Endothelial cell of umbilical vein (primary cell): Measurements from ENCODE around the gene SFSWAP. TPM values are rescaled to one million over a fixed set of nuclear protein-coding genes. Genes with fewer than 3 reads are reported as not detected.

Source experiments
- BruUV-seq: library from RNA; stranded (reverse); fragments of 400-500 nt; replicated peaks from 2 replicates; lab custom pipeline; 2021; lab: Mats Ljungman, UMichigan
- CTCF ChIA-PET: fragments of 300-600, 350-600 bp; sonication (Branson Sonifier 250); formaldehyde crosslinking; loops from one replicate; lab custom pipeline; 2021; ENCODE audit warnings: antibody characterized with exemption, inconsistent platforms; lab: Charles Lee
- POLR2A ChIA-PET: fragments of 300-600, 350-600 bp; sonication (Branson Sonifier 250); formaldehyde crosslinking; loops from one replicate; lab custom pipeline; 2021; ENCODE audit warnings: antibody characterized with exemption, inconsistent platforms; lab: Charles Lee
- DNase-seq: peaks from one replicate; pipeline ENCODE4 v3.0.0-alpha.2; 2011; ENCODE audit warnings: low read depth, low spot score
- FAIRE-seq: peaks from 2 replicates; lab custom pipeline; 2011; peaks lifted over from hg19 to GRCh38; lab: Jason Lieb, UNC
- H2AFZ ChIP-seq: 2 replicates; pipeline ENCODE4 v1.6.0; 2012; ENCODE audit warnings: low read depth, low read length, control low read depth, inconsistent platforms
- H3K27ac ChIP-seq: 2 replicates; pipeline ENCODE4 v1.5.1; 2011; ENCODE audit warnings: low read depth, mild to moderate bottlenecking, control low read depth, low read length, moderate library complexity; ENCODE audit not compliant: insufficient read depth
- H3K27me3 ChIP-seq, 2 experiments: 2 replicates each; pipeline versions ENCODE4 v1.6.0 to v1.6.1; 2011; ENCODE audit warnings: low read length in 2 of 2, mixed read lengths in 1 of 2; ENCODE audit not compliant: control insufficient read depth in 2 of 2, insufficient read depth in 2 of 2
- H3K36me3 ChIP-seq, 2 experiments: 2 replicates in 1 of 2; 3 replicates in 1 of 2; pipeline ENCODE4 v1.5.1; 2011; ENCODE audit warnings: low read length in 2 of 2, mild to moderate bottlenecking in 1 of 2, moderate library complexity in 1 of 2; ENCODE audit not compliant: control insufficient read depth in 2 of 2, insufficient read depth in 2 of 2; ENCODE audit errors: extremely low read depth in 1 of 2
- H3K4me1 ChIP-seq: 3 replicates; pipeline ENCODE4 v1.5.1; 2011; ENCODE audit warnings: mild to moderate bottlenecking, low read length; ENCODE audit not compliant: control insufficient read depth, insufficient read depth; ENCODE audit errors: extremely low read depth
- H3K4me2 ChIP-seq: 2 replicates; pipeline ENCODE4 v1.6.1; 2011; ENCODE audit warnings: low read length, control low read depth, mixed read lengths; ENCODE audit not compliant: insufficient read depth
- H3K4me3 ChIP-seq, 3 experiments: fragments of 200-600 bp in 1 of 3; sonication (generic), shearing (Covaris generic) in 1 of 3; replicated peaks in 1 of 3; 2 replicates each; pipeline ENCODE4 v1.5.1; 2011 to 2016; ENCODE audit warnings: control low read depth in 3 of 3, low read length in 3 of 3, mild to moderate bottlenecking in 2 of 3, inconsistent platforms in 1 of 3, low read depth in 1 of 3, moderate library complexity in 1 of 3; ENCODE audit not compliant: insufficient read depth in 1 of 3
- H3K79me2 ChIP-seq: 2 replicates; pipeline ENCODE4 v1.6.0; 2012; ENCODE audit warnings: low read length, inconsistent platforms; ENCODE audit not compliant: control insufficient read depth, insufficient read depth
- H3K9ac ChIP-seq: replicated peaks from 2 replicates; pipeline ENCODE3; 2011; ENCODE audit warnings: low read length, control low read depth; ENCODE audit not compliant: insufficient read depth; ENCODE audit errors: extremely low read depth
- H3K9me1 ChIP-seq: replicated peaks from 3 replicates; pipeline ENCODE4 v1.6.0; 2011; ENCODE audit warnings: mild to moderate bottlenecking, low read length; ENCODE audit not compliant: control insufficient read depth, insufficient read depth; ENCODE audit errors: extremely low read depth
- H3K9me3 ChIP-seq: replicated peaks from 2 replicates; pipeline ENCODE4 v1.5.1; 2012; ENCODE audit warnings: low read length, inconsistent platforms; ENCODE audit not compliant: control insufficient read depth, insufficient read depth
- H4K20me1 ChIP-seq: replicated peaks from 2 replicates; pipeline ENCODE3; 2011; ENCODE audit warnings: mild to moderate bottlenecking, low read length; ENCODE audit not compliant: control insufficient read depth, insufficient read depth; ENCODE audit errors: extremely low read depth
- CTCF ChIP-seq, 2 donors: IDR thresholded peaks; 1 replicate in 1 of 2; 2 replicates in 1 of 2; pipeline ENCODE4 v1.5.1; 2011; ENCODE audit warnings: low read length in 2 of 2, mild to moderate bottlenecking in 2 of 2, moderate library complexity in 2 of 2, control low read depth in 1 of 2, inconsistent platforms in 1 of 2, low read depth in 1 of 2; ENCODE audit not compliant: insufficient read depth in 1 of 2; ENCODE audit errors: extremely low read depth in 1 of 2
- EZH2 ChIP-seq: IDR thresholded peaks from 2 replicates; pipeline ENCODE4 v1.6.1; 2012; ENCODE audit warnings: borderline replicate concordance, low read depth, mild to moderate bottlenecking, moderate library complexity, low read length, inconsistent platforms; ENCODE audit not compliant: severe bottlenecking
- FOS ChIP-seq: IDR thresholded peaks from 2 replicates; pipeline ENCODE4 v1.6.1; 2011; ENCODE audit warnings: mild to moderate bottlenecking, low read length, moderate library complexity, borderline replicate concordance; ENCODE audit not compliant: insufficient read depth
- GATA2 ChIP-seq: IDR thresholded peaks from 2 replicates; pipeline ENCODE4 v1.7.0; 2011; ENCODE audit warnings: low read depth, mild to moderate bottlenecking, moderate library complexity, mixed read lengths, low read length; ENCODE audit not compliant: insufficient read length, insufficient read depth
- JUN ChIP-seq: IDR thresholded peaks from 2 replicates; pipeline ENCODE4 v1.6.1; 2011; ENCODE audit warnings: borderline replicate concordance, low read depth; ENCODE audit not compliant: insufficient read length, insufficient read depth
- MAX ChIP-seq: IDR thresholded peaks from 2 replicates; pipeline ENCODE4 v1.6.1; 2011; ENCODE audit not compliant: insufficient read depth, insufficient read length
- MYC ChIP-seq: IDR thresholded peaks from one replicate; pipeline ENCODE4 v1.6.1; 2011; ENCODE audit warnings: mild to moderate bottlenecking, low read depth, low read length
- POLR2A ChIP-seq: IDR thresholded peaks from 2 replicates; pipeline ENCODE4 v1.6.1; 2012; ENCODE audit warnings: low read depth, mild to moderate bottlenecking, control low read depth, low read length
- POLR2AphosphoS5 ChIP-seq: IDR thresholded peaks from 2 replicates; pipeline ENCODE4 v1.6.1; 2012; ENCODE audit warnings: low read depth, mild to moderate bottlenecking, control low read depth, low read length, moderate library complexity; ENCODE audit not compliant: insufficient read depth
- dilution Hi-C: fragments of 300-500 bp; cut with MboI; formaldehyde crosslinking; loops from one replicate; pipeline ENCODE4 v1.15.0; 2019; ENCODE audit warnings: low sequenced_read_pairs; ENCODE audit not compliant: extremely low pct_ligation_motif_present
- intact Hi-C: fragments of 100-400 bp; cut with micrococcal nuclease; formaldehyde crosslinking; loops from one replicate; pipeline ENCODE4 v1.10.0; 2022
- polyA plus RNA-seq, 4 experiments: library from polyadenylated mRNA; depleted of rRNA in 3 of 4; stranded (reverse) in 3 of 4; unstranded in 1 of 4; fragments of >200 nt; gene quantifications; 2 replicates each; pipeline versions ENCODE4 v1.2.1 to v1.2.3, GENCODE V29; 2011 to 2012; ENCODE audit warnings: missing spikeins in 1 of 4
- total RNA-seq: library from RNA; stranded (reverse); gene quantifications from 2 replicates; pipeline ENCODE4 v1.2.3, GENCODE V29; 2021

SFSWAP gene
- total and polyA plus RNA-seq, 2 donors (not counting 3 experiments of a cell fraction or from before 2014, with no cell fraction given), result 38.1 to 53.3 TPM

- intact Hi-C loops, result no loop called here
- CTCF ChIA-PET, result no interaction called here
Observed at GRCh38 chr12:131842169-131842568, 131.3 kb downstream of the SFSWAP start.

GRCh38 chr12:131843527-131843926, 132.6 kb downstream of the SFSWAP start:
- no peaks in the 10 kb centered on the region for H3K27me3 ChIP-seq
- no peaks in the 10 kb centered on the region for H4K20me1 ChIP-seq
- no peak overlapping the region for H2AFZ ChIP-seq
- H3K9me1 ChIP-seq, result no peaks in the 10 kb centered on the region
- DNase-seq, result no peak
- FAIRE-seq, result no peak
- H3K4me3 ChIP-seq, result no peak overlapping the region
- ChIA-PET CTCF (no interaction called here), POLR2A (no interaction called here)
- no peaks in the 10 kb centered on the region for H3K79me2 ChIP-seq
- H3K9ac ChIP-seq, result no peak overlapping the region
- H3K36me3 ChIP-seq, result no peaks in the 10 kb centered on the region
- intact Hi-C loops, result no loop called here
- H3K4me2 ChIP-seq, result no peak overlapping the region
- no peaks in the 10 kb centered on the region for H3K4me1 ChIP-seq
- H3K9me3 ChIP-seq, result no peaks in the 10 kb centered on the region
- dilution Hi-C loops, result no loop called here
- no TSS peak for BruUV-seq
- TF ChIP-seq GATA2 (no peak), FOS (no peak), EZH2 (no peak), POLR2A (no peak), JUN (no peak), MYC (no peak), CTCF (IDR thresholded peaks at IDR 0.05; ENCODE audit: extremely low read depth in 1 of 2, insufficient read depth in 1 of 2, low read depth in 1 of 2, low read length in 2 of 2) (no peak), MAX (no peak), POLR2AphosphoS5 (no peak)
- H3K27ac ChIP-seq, result no peak overlapping the region

More at GRCh38 chr12:131842169-131842568, 131.3 kb downstream of the SFSWAP start:
- DNase-seq (no peak), FAIRE-seq (no peak)
- no TSS peak for BruUV-seq
- H3K79me2 ChIP-seq, result no peaks in the 10 kb centered on the region
- H2AFZ ChIP-seq, result no peak overlapping the region
- H3K9ac ChIP-seq, result no peak overlapping the region
- no peaks in the 10 kb centered on the region for H3K4me1 ChIP-seq
- H4K20me1 ChIP-seq, result no peaks in the 10 kb centered on the region
- H3K9me3 ChIP-seq, result no peaks in the 10 kb centered on the region
- H3K4me3 ChIP-seq, result no peak overlapping the region
- POLR2A ChIA-PET, result no interaction called here
- H3K27ac ChIP-seq, result no peak overlapping the region
- no peak overlapping the region for H3K4me2 ChIP-seq
- H3K9me1 ChIP-seq, result no peaks in the 10 kb centered on the region
- no peaks in the 10 kb centered on the region for H3K36me3 ChIP-seq
- dilution Hi-C loops, result no loop called here
- no peak for TF ChIP-seq MAX
- no peaks in the 10 kb centered on the region for H3K27me3 ChIP-seq
